ENCODE data around the gene E2F1. TPM values are rescaled to one million over a fixed set of nuclear protein-coding genes. Genes with fewer than 3 reads are reported as not detected.

The E2F1 gene
- total RNA-seq, 3 donors from 2014 or later (not counting 1 experiment from before 2014, with no cell fraction given) = 4.6 to 5.6 (median 4.7) TPM

DNA sequence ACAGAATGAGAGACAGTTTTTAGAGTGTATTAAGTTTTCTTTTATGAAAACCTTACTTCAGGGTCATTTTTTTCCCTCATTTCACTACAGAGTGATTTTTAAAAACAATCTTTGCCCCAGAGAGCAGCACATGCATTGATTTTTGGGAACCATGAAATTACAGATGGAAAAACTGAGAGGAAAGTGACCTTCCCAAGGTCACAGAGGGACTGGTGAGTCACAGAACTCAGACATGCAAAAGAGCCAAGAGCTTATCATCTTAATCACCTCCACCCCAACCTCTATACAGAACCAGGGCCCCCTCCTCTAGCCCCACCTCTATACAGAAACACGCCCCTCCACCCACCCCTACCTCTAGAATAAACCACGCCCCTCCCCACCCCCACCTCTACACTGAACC is 23.2 kb upstream of the E2F1 start:
- Histone ChIP-seq H3K27ac (ENCODE audit: low read length) (no peak overlapping the region), H3K4me3 (ENCODE audit: low read length) (no peak overlapping the region), H3K27me3 (ENCODE audit: control insufficient read depth, insufficient read depth, low read length) (no peaks in the 10 kb centered on the region), H3K36me3 (ENCODE audit: control insufficient read depth, insufficient read depth, low read length) (peaks cover 35% of the 10 kb centered on the region), H3K9me3 (ENCODE audit: control insufficient read depth, insufficient read depth, low read length) (no peaks in the 10 kb centered on the region), H3K4me1 (ENCODE audit: control insufficient read depth, insufficient read depth, low read length) (no peaks in the 10 kb centered on the region)
- intact Hi-C loops (cut with micrococcal nuclease) = no loop called here
- Mint-ChIP-seq H3K9me3 (no peaks in the 10 kb centered on the region), H3K36me3 (peaks cover 8% of the 10 kb centered on the region), H3K4me3 (no peak overlapping the region), H3K27me3 (ENCODE audit: low read depth in 2 of 2) (no peaks in the 10 kb centered on the region), H3K27ac (no peak overlapping the region), H3K4me1 (peaks cover 0 to 11% of the 10 kb centered on the region in 2 donors)
- WGBS (ENCODE audit: insufficient coverage) = 100% methylated on average over 2 of the region's 2 CpGs
- DNase-seq (no peak), ATAC-seq (no peak)
- TF ChIP-seq CTCF (IDR thresholded peaks at IDR 0.05) = no peak

GRCh38 chr20:33707668-33708067 is 21.5 kb upstream of the E2F1 start:
- H3K4me1 Mint-ChIP-seq = peaks cover 0 to 11% of the 10 kb centered on the region in 2 donors
- WGBS (ENCODE audit: insufficient coverage) = 97% methylated on average over 11 of the region's 11 CpGs

DNA sequence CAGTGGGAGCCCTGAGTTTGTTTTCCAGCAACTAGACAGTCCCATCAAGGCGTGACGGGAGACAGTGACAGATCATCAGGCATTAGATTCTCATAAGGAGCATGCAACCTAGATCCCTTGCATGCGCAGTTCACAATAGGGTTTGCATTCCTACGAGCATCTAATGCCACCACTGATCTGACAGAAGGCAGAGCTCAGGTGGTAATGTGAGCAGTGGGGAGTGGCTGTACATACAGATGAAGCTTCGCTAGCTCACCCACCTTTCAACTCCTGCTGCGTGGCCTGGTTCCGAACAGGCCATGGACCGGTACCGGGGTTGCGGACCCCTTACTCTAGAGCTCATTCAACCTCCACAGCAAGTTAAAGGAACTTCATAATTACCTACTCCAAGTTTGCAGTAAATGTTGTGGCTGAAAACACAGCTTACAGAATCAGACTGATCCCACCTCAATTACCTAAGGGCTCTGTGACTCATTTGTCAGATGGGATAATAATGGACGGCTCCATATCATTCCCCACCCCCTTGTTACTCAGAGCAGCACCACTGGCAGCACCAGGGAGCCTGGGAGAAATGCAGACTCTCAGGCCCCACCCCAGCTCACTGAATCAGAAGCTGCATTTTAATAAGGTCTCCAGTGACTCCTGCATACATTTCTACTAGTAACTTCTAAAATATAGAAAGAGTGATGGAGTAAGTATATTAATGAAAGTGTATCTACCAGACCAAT is 18.2 kb upstream of the E2F1 start:
- WGBS (ENCODE audit: insufficient coverage) = 97% methylated on average over 11 of the region's 11 CpGs
- Mint-ChIP-seq H3K36me3 (no peaks in the 10 kb centered on the region), H3K9me3 (no peaks in the 10 kb centered on the region), H3K4me1 (no peaks in the 10 kb centered on the region), H3K4me3 (no peak overlapping the region), H3K27me3 (ENCODE audit: low read depth in 2 of 2) (no peaks in the 10 kb centered on the region), H3K27ac (no peak overlapping the region)
- Histone ChIP-seq H3K36me3 (ENCODE audit: control insufficient read depth, insufficient read depth, low read length) (peaks cover 6% of the 10 kb centered on the region), H3K9me3 (ENCODE audit: control insufficient read depth, insufficient read depth, low read length) (no peaks in the 10 kb centered on the region), H3K27me3 (ENCODE audit: control insufficient read depth, insufficient read depth, low read length) (no peaks in the 10 kb centered on the region), H3K4me1 (ENCODE audit: control insufficient read depth, insufficient read depth, low read length) (no peaks in the 10 kb centered on the region), H3K4me3 (ENCODE audit: low read length) (no peak overlapping the region), H3K27ac (ENCODE audit: low read length) (no peak overlapping the region)
- ATAC-seq = no peak
- no peak for TF ChIP-seq CTCF (IDR thresholded peaks at IDR 0.05)
- no peak for DNase-seq
- intact Hi-C loops (cut with micrococcal nuclease) = no loop called here

More at GRCh38 chr20:33707668-33708067, 21.5 kb upstream of the E2F1 start:
- intact Hi-C loops (cut with micrococcal nuclease) = no loop called here
- Mint-ChIP-seq H3K36me3 (peaks cover 8% of the 10 kb centered on the region), H3K27ac (no peak overlapping the region), H3K4me3 (no peak overlapping the region), H3K27me3 (ENCODE audit: low read depth in 2 of 2) (no peaks in the 10 kb centered on the region), H3K9me3 (no peaks in the 10 kb centered on the region)
- H3K27me3 ChIP-seq (ENCODE audit: control insufficient read depth, insufficient read depth, low read length) = no peaks in the 10 kb centered on the region
- no peak overlapping the region for H3K4me3 ChIP-seq (ENCODE audit: low read length)
- TF ChIP-seq CTCF (IDR thresholded peaks at IDR 0.05) = no peak
- ATAC-seq (no peak), DNase-seq (no peak)
- peaks cover 22% of the 10 kb centered on the region for H3K36me3 ChIP-seq (ENCODE audit: control insufficient read depth, insufficient read depth, low read length)
- H3K9me3 ChIP-seq (ENCODE audit: control insufficient read depth, insufficient read depth, low read length) = no peaks in the 10 kb centered on the region
- no peak overlapping the region for H3K27ac ChIP-seq (ENCODE audit: low read length)
- no peaks in the 10 kb centered on the region for H3K4me1 ChIP-seq (ENCODE audit: control insufficient read depth, insufficient read depth, low read length)

All from natural killer cell (primary cell).